ENCODE data around the gene ZNF148.
"Not testable (repeated sequence)": the region's sequence is repeated elsewhere in the genome, so short reads cannot be mapped to it uniquely, and the experiment has no call there.

ZNF148 gene

GRCh38 chr3:125374501-125374995 is 577 bp downstream of the ZNF148 start:
- no peak for DNase-seq (ENCODE audit: low read depth)

GRCh38 chr3:125367403-125368230 is 7.5 kb downstream of the ZNF148 start:
- no peak for DNase-seq (ENCODE audit: low read depth)

DNA sequence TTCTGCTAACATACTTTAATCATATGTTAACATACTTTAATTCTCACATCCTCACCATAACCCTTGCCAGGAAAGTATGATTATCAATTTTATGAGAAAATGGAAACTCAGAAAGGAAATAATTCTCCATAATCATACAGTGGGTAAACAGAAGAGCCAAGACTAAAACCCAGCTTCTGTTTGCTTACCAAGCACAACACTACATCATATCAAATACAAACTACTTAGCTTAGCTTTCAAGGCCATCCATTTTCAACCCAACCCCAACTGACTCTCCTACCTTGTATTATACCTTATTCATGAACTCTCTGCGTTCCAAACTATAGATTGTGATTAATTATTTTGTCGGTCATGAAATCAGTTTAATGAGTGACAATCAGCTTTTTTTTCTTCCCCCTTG is 9.0 kb downstream of the ZNF148 start:
- DNase-seq (ENCODE audit: low read depth) = no peak

DNA sequence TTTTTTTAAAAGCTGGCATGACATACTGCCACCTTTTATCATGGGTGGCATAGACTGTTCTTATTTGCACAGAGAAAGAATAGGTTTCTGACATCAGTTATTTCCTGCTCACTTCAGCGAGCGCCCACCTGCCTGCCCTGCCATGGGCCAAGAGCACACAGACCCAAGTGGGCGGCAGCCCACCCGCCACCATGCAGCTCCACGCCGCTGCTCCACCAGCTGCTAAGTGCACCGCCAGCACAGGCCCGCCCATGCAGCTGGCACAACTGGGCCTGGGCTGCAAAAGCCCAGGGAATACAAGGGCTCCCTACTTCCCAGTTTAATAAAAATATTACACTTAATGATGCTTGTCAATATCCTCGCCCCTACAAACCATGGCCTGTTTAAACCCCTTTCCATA is 15.4 kb downstream of the ZNF148 start:
- no peak for DNase-seq (ENCODE audit: low read depth)

DNA sequence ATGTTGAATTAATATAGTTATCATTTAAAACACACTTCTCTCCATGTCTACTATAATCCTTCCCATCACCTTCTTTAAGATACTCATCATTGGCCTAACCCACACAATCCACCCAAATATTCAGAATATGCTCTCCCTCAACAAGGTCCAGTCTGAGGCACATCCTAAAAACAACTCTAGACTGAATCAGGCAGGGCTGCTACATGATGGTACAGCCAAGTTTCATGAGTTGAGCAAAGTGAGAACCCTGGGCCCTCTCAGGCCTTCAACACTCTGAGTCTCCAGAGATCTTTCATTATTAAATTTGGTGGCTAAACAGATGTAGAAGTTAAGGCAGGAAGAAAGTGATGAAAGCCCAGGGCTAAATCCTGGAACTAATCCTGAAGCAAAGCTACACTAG is 16.2 kb downstream of the ZNF148 start:
- no peak for DNase-seq (ENCODE audit: low read depth)

- DNase-seq (ENCODE audit: low read depth) = no peak
Measured at GRCh38 chr3:125357837-125358236, 17.3 kb downstream of the ZNF148 start.

- no peak for DNase-seq (ENCODE audit: low read depth)
Measured at GRCh38 chr3:125357032-125357658, 18.0 kb downstream of the ZNF148 start.

DNA sequence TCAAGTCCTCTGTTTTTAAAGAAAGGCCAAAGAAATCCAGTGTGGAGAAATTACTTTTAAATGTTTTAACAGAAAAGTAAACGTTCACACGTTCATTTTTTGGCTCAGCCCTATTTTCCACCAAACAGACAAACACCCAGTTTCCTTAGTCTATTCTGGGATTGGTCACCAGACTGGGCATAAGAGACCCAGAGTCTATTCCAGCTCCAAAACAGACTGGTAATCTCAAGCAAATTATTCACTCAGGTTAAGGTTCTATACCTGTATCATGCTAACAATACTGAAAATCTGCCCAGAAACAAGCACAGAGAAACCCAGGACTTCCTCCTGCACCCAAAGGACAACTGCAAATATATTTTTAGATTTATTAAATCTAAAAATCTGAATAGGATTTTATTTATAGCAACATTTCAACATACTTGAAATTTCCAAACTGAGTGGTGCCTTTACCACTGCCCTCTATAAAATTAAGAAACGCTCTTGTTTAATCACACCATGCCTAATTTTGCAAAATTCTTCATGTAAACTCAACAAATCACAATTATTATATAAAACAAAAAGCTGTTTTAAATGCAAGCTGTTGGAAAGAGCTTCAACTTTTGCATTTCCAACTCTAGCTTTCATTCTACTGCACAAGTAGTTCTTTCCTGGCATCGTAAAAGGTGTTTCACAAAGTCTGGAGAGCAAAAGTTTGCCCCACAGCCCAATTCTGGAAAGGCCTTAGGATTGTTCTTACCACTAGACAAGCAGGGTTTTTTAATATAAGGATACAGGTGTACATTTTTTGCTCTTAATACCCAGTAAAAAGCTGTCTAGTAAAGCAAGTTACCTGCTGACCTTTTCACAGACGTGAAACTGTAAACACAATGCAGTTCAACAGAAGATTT is 18.7 kb downstream of the ZNF148 start:
- DNase-seq (ENCODE audit: low read depth) = no peak

DNA sequence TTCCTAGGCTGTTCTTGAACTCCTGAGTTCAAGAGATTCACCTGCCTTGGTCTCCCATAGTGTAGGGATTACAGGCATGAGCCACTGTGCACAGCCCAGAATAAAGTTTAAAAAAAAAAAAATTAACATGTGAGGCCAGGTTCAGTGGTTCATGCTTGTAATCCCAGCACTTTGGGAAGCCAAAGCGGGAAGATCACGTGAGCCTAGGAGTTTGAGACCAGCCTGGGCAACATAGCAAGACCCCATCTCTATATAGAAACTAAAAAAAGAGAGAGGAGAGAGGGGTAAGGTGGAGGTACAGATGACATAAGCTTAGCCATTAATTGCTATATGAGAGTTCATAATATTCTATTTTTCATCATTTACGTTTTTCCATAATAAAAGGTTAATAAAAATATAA is 21.5 kb downstream of the ZNF148 start:
- DNase-seq (ENCODE audit: low read depth) = no peak

- DNase-seq (ENCODE audit: low read depth) = no peak
Measured at GRCh38 chr3:125353128-125353527, 22.0 kb downstream of the ZNF148 start.

DNA sequence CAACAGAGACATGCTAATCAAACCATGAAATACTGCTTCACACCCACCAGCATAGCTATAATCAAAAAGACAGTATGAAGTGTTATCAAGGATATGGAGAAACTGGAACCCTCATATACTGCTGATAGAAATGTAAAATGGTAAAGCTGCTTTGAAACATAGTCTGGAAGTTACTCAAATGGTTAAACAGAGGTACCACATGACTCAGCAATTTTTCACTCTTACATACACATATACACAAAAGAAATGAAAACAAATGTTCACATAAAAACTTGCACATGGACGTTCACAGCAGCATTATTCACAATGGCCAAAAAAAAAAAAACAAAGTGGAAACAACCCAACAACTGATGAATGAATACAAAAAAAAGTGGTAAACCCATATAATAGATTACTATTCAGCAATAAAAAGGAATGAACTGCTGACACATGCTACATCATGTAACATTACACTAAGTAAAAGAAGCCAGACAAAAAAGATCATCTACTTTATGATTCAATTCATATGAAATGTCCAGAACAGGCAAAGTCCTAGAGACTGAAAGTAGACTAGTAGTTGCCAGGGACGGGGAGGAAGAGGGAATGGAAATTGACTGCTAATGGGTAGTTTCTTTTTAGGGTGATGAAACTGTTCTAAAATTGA is 23.2 kb downstream of the ZNF148 start:
- DNase-seq (ENCODE audit: low read depth) = peak; percentile 36

GRCh38 chr3:125351152-125351551 is 24.0 kb downstream of the ZNF148 start:
- DNase-seq (ENCODE audit: low read depth) = no peak

- no peak for DNase-seq (ENCODE audit: low read depth)
Measured at GRCh38 chr3:125350597-125350996, 24.5 kb downstream of the ZNF148 start.

DNA sequence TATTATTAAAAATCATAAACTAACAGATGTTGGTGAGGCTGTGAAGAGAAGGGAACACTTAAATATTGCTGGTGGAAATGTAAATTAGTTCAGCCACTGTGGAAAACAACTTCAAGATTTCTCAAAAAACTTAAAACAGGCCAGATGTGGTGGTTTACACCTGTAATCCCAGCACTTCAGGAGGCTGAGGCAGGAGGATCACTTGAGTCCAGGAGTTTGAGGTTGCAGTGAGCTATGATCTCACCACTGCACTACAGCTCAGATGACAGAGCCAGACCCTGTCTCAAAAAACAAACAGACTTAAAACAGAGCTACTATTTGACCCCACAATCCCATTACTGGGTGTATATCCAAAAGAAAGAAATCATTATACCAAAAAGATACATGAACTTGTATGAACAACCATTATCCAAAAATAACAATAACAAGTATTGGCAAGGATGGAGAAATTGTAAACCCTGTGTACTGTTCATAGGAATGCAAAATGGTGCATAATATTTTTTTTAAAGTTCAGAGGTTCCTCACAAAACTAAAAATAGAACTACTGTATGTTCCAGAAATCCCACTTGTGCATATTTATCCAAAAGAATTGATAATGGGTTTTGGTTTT is 25.5 kb downstream of the ZNF148 start:
- no peak for DNase-seq (ENCODE audit: low read depth)

- DNase-seq (ENCODE audit: low read depth) = no peak
Measured at GRCh38 chr3:125349055-125349454, 26.1 kb downstream of the ZNF148 start.

- not testable (repeated sequence) for DNase-seq (ENCODE audit: low read depth)
Measured at GRCh38 chr3:125343367-125343766, 31.8 kb downstream of the ZNF148 start.

DNA sequence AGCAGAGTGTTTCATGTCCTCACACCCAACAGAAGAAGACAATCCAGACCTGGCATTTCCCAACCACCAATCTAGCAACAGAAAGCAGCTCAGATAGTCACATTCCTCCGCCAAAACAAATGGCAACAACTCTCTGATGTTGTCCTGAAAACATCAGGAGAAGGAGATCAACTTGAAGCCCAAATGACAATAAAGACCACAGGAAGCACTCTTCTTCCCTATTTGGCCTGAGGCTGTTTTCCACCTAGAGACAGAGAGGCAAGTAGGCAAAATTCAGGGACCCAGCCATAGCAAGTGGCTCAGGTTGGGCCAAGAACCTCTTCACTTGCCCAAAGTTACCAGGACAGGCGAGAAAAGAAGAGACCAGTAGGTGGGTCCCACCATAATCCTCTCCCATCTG is 35.0 kb downstream of the ZNF148 start:
- no peak for DNase-seq (ENCODE audit: low read depth)

GRCh38 chr3:125337506-125337905 is 37.6 kb downstream of the ZNF148 start:
- DNase-seq (ENCODE audit: low read depth) = no peak

GRCh38 chr3:125334675-125335560 is 40.2 kb downstream of the ZNF148 start:
- no peak for DNase-seq (ENCODE audit: low read depth)

GRCh38 chr3:125332504-125332903 is 42.6 kb downstream of the ZNF148 start:
- DNase-seq (ENCODE audit: low read depth) = no peak

GRCh38 chr3:125331243-125331642 is 43.9 kb downstream of the ZNF148 start:
- DNase-seq (ENCODE audit: low read depth) = no peak

All from GM04503 (cell line).